ENCODE data around the gene GAD2.

Gene GAD2

DNA sequence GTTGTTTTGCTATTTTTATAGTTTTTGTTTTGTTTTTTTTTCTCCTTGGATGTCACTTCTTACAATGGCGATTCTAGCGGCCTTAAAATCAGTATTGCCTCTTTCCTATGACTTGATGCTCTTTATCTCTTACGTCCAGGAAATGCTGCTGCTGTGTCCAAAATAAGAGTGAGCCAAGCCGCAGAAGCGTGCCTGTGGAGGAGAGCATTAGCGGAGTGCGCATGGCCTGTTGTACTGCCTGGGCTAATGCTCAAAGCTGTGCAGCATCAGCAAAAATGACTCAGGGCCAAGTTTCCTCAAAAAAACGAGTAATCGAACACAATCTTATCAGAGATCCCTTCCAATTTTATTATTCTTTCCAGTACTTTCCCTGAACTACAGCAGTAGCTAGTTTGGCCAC, 18.5 kb upstream of the GAD2 start:
- H3K4me3 ChIP-seq (ENCODE audit: low read depth, low read length), result no peak overlapping the region
- TF ChIP-seq, protein P1, sequence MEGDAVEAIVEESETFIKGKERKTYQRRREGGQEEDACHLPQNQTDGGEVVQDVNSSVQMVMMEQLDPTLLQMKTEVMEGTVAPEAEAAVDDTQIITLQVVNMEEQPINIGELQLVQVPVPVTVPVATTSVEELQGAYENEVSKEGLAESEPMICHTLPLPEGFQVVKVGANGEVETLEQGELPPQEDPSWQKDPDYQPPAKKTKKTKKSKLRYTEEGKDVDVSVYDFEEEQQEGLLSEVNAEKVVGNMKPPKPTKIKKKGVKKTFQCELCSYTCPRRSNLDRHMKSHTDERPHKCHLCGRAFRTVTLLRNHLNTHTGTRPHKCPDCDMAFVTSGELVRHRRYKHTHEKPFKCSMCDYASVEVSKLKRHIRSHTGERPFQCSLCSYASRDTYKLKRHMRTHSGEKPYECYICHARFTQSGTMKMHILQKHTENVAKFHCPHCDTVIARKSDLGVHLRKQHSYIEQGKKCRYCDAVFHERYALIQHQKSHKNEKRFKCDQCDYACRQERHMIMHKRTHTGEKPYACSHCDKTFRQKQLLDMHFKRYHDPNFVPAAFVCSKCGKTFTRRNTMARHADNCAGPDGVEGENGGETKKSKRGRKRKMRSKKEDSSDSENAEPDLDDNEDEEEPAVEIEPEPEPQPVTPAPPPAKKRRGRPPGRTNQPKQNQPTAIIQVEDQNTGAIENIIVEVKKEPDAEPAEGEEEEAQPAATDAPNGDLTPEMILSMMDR (IDR thresholded peaks at IDR 0.05; ENCODE audit: borderline replicate concordance, insufficient read depth, low read depth, low read length), result no peak

DNA sequence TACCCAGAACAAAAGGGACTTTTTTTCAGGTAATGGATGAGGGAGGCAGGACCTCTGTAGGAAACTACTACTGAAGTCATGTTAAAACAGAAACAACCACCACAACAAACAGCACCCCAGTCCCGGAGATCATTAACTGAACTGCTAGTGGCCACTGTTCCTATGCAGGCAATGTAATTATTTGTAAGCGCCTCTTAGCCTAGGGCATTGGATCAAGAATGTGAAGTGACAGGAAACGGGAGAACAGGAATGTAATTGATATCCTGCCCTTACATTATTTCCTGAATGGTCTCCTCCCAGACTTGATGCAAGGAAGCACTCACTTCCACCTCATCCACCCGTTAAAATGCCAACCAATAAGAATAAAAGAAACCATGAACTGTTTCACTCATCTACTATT, 16.7 kb upstream of the GAD2 start:
- H3K4me3 ChIP-seq (ENCODE audit: low read depth, low read length), result no peak overlapping the region
- TF ChIP-seq, protein P1 (IDR thresholded peaks at IDR 0.05; ENCODE audit: borderline replicate concordance, insufficient read depth, low read depth, low read length), result no peak

DNA sequence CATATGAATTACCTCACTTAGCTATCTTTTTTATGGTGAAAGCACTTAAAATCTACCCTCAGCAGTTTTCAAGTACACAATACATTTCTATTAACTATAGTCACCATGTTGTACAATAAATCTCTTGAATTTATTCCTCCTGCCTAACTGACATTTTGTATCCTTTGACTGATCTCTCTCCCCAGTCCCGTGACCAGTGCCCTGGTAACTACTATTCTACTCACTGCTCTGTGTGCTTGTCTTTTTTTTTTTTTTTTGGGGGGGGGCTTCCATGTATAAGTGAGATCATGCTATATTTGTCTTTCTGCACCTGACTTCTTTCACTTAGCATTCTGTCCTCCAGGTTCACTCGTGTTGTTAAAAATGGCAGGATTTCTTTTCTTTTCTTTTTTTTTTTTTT, 11.4 kb upstream of the GAD2 start:
- TF ChIP-seq, protein P1 (IDR thresholded peaks at IDR 0.05; ENCODE audit: borderline replicate concordance, insufficient read depth, low read depth, low read length), result no peak
- no peak overlapping the region for H3K4me3 ChIP-seq (ENCODE audit: low read depth, low read length)

DNA sequence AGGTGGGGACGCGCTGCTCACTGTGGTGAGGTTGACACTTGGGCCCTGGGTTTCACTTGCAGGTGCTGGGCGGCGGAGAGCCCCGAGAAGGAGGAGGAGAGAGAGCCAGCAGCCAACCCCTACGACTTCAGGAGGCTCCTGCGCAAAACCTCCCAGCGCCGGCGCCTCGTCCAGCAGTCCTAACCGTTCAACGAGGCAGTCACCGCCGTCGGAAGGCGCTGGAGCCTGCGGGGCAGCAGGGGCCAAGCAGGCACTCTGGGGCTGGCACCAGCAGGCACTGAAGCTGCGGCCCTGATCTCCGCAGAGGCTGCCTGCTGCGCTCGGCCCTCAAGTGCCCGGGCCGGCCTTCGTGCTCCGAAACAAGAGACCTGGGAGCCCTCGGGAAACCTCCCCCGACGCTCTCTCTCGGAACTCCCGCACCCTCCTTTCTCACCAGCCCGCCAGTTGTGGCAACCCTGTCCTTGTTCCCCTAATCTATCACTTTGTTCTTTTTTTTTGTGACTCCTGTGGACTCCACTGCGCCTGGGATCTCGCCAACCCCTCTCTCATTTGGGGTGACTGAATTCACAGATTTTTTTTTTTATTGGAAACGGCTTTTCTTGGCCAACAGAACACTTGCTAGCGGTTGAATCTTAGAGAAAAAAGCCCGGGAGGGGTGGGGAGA, 4.7 kb upstream of the GAD2 start:
- TF ChIP-seq, protein P1 (IDR thresholded peaks at IDR 0.05; ENCODE audit: borderline replicate concordance, insufficient read depth, low read depth, low read length), result no peak
- no peak overlapping the region for H3K4me3 ChIP-seq (ENCODE audit: low read depth, low read length)

DNA sequence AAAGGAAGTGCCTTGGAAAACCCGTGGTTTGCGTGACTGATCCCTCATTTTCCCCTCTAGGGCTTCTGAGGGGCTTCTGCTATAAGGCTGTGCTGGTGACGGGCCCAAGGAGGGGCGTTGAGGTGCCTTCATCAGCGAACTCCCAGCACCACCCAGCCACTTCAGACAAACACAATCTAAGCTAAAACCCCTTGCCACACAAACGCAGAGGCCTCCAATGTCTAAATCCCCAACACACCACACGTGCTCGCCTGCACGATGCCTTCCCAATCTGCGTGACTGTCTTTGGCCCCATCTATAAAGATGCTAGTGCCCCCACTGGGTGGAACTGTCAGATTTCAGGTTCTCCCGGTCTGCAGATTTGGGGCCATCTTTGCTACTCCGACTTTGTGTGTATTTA, 4.1 kb upstream of the GAD2 start:
- H3K4me3 ChIP-seq (ENCODE audit: low read depth, low read length), result no peak overlapping the region
- TF ChIP-seq, protein P1 (IDR thresholded peaks at IDR 0.05; ENCODE audit: borderline replicate concordance, insufficient read depth, low read depth, low read length), result no peak

DNA sequence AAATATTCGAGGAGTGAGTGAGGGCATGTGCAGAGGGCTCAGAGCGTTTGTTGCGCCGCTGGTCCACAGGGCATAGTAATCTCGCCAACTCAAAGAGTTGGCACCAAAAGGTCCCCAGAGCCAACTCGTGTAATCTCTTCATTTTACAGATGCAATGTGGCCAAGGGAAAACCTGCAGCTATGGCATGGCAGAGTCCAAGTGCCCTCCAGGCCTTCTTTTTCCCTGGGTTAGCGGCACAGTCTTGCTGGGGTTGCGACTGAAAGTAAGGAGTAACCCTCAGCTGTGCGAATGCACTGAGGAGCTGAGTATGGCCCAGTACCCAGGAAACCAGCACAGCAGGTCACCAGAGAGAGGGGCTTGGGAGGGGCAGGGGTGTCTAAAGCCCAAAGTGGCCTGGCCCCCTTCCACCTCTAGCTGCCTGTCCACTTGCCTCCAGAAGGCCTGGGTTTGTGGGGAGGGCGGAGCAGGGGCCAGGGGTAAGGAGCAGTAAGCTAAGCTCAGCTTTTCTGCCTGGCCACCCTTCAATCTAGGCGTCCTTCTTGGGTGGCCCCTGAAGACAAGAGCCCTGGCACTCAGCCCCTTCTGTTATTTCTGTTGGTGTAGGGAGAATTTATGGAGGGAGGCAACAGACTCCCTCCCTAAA, 3.3 kb upstream of the GAD2 start:
- TF ChIP-seq, protein P1 (IDR thresholded peaks at IDR 0.05; ENCODE audit: borderline replicate concordance, insufficient read depth, low read depth, low read length), result no peak

DNA sequence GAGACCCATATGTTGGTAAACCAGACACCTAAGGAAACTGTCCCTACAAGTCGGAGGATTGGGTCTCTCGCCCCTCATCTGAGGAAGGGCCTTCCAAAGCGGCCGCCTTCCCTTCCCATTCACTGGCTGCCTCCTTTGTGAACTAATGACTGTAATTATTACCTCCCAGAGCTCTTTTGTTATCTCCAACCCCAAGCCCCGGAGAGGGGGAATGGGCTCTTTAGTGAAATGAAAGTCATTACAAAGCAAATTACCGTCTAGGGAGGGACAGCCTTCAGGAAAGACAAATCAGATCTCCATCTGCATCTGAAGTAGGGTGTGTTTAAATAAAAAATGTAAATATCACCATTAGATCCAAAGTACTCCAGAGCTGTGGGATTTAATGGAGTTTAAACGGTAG, 2.6 kb upstream of the GAD2 start:
- no peak overlapping the region for H3K4me3 ChIP-seq (ENCODE audit: low read depth, low read length)

More for the DNA sequence above, 3.3 kb upstream of the GAD2 start:
- no peak overlapping the region for H3K4me3 ChIP-seq (ENCODE audit: low read depth, low read length)

More for the DNA sequence above, 2.6 kb upstream of the GAD2 start:
- TF ChIP-seq, protein P1 (IDR thresholded peaks at IDR 0.05; ENCODE audit: borderline replicate concordance, insufficient read depth, low read depth, low read length), result no peak
